ENCODE measurements around the gene SOAT1.
"Not testable (repeated sequence)": the region's sequence is repeated elsewhere in the genome, so short reads cannot be mapped to it uniquely, and the experiment has no call there.

Gene SOAT1

DNA sequence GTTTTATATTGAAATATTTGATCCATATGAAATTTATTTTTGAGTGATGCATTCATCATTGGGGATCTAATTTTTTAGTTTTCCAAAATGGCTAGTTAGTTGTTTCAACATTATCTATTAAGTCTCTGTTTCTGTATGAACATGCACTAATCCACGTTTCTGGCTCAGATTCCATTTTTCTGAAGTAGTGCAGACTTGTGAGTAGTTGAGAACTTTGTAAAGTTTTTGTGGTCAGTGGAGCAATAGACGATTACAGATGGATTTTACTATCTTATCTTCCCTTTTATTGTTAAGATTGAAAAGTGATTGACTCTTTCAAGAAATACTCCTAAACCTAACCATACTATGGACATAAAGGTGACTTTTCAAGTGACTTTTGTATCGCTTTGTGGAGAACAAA, 16.7 kb downstream of the SOAT1 start:
- no peak for DNase-seq

DNA sequence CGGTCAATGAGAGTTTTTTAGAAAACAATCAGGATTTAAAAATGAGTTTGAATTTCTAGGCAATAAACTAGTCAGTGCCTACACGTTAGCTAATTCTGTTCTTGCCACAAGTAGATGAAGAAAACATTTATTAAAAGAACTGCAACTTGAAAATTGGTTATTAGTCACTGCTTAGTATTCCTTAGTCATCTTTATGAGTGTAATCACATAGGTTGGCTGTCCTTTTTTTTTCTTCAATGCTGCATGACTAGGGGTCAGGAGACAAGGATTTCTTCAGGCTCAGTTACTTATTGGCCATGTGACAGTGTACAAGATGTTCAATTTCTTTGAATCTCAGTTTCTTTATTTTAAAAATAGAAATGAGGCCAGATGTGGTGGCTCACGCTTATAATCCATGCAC, 17.1 kb downstream of the SOAT1 start:
- no peak for DNase-seq

DNA sequence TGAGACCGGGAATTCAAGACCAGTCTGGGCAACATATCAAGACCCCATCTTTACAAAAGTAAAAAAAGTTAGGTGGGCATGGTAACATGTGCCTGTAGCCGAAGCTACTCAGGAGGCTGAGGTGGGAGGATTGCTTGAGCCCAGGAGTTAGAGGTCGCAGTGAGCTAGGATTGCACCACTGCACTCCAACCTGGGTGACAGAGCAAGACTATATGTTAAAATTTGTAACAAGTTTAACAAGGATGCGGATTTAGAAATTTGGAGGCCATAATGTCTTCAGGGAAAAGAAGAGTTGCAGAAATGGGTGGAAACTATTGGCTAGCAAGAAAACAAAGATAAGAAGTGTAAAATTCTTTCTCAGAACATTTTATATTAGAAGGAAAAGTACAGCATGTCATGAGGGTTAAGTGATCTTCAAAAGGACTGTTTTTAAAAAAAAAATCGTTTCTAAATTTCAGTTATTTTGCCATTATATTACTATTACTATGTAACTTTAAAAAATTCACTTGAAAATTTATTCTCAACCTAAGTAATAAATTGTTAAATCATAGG, 17.6 kb downstream of the SOAT1 start:
- DNase-seq = no peak

DNA sequence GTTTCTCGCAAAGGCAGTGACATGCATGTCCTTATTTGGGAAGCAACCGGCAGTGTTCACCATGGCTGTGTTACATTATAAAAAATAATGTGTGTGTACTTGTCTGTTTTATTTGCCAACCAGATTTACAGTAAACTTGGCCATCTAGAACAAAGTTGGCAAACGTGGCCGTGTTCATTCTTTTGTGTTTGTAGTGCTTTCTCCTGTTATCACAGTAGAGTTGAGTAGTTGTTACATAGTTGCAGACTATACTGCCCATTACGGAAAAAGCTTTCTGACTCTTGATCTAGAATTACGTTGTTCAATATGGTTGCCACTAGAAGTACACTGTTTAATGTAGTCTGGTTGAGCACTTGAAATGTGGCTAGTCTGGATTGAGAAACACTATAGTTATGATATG, 19.4 kb downstream of the SOAT1 start:
- DNase-seq = no peak

DNA sequence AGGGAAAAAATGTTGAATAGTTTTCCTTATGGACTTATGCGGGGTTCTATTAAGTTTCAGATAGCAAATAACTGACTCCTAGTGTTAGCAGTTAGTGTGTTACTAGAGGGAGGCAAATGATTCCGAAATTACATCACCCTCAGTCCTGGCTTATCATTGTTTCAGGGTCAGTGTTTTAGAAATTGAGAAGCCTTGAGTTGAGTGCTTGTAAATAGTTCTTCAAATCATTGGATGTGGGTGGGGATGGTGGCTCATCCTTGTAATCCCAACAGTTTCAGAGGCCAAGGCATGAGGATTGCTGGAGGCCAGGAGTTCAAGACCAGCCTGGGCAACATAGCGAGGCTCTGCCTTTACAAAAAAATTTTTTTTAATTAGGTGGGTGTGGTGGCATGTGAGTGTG, 21.3 kb downstream of the SOAT1 start:
- no peak for DNase-seq

DNA sequence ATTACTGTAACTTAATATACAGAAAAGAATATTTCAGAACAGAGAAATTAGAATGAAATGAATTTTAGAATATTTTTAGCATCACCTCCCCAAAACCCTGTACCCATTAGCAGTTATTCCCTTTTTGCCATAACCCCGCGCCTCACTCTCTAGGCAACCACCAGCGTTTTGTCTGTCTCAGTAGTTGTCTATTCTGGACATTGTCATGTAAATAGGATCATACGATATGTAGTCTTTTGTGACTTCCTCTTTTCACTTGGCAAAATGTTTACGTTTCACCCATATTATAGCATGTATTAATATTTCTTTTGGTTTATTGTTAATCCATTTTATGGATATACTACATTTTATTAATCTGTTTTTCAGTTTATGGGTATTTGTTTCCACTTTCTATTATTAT, 24.9 kb downstream of the SOAT1 start:
- no peak for DNase-seq

DNA sequence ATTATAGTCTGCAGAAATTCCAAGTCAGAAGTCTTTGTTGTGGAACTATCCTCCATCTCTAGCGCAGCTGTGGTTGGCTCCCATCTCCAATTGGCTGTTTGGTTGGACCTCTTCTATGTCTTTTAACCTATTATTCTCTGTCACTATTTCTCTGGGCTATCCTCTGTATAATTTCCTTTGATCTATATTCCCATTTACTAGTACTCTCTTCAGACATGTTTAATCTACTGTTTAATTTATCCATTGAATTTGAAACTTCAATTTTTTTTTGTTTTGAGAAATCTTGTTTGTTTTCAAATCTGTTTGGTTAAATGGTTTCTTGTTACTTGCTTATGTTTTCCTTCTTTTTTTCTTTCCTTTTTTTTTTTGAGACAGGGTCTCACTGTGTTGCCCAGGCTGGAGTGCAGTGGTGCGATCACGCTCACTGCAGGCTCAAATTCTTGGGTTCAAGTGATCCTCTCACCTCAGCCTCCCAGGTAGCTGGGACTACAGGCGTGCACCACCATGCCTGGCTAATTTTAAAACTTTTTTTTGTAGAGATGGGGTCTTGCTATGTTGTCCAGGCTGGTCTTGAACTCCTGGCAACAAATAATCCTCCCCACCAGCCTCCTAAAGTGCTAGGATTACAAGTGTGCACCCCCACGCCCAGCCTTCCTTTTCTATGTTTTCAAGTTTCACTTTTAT, 28.1 kb downstream of the SOAT1 start:
- DNase-seq = no peak

DNA sequence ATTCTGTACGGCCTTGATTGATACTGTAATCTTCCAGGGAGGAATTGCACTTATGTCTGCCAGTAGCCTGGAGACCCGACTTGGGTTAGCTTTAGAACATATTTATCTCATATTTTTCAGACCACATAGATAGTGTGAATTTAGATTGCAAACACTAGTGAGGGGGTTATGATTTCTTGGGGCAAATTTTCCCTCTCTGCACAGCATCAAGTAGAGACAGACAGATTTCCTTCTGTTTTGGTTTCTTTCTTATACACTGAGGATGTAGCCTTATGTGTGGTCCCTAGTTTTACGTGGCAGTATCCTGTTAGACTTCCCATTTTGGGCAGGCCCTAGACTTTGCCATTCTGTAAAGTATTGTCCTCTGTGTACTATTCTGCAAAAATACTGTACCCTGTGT, 29.0 kb downstream of the SOAT1 start:
- no peak for DNase-seq

DNA sequence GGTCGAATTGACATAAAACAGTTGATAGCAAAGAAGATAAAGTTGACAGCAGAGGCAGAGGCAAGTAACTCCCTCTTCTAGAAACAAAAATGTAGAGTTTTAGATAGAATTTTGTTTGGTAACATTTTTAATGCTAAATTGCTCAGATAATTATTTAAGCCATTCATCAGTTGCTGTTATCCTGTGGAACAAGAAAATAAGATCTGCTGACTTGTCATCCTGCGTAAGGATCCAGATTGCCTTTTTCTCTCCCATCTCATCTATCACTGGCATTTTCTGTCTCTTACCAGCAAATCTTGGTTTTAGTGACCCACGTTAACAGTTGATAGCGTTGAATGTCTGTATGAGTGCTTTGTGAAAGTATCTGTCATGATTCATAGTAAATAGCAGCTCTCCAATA, 29.8 kb downstream of the SOAT1 start:
- DNase-seq = no peak

DNA sequence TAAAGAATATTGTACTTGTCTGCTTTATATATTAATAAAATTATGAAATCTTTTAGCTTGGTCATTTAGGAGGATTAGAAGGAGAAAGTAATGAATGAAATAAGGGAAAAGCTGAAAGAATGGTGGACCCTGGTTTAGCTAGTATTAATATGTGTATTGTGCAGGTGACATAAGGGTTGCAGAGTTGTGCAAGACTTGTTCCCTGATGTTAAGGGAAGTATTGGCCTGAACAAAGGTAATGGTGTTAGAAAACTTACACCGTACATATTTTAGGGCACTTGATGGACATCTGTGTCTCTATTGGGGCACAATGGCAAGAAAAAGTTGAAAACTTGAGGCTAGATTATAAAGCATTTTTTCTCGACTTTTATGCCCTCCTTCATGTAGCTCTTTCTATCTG, 32.2 kb downstream of the SOAT1 start:
- DNase-seq = no peak

DNA sequence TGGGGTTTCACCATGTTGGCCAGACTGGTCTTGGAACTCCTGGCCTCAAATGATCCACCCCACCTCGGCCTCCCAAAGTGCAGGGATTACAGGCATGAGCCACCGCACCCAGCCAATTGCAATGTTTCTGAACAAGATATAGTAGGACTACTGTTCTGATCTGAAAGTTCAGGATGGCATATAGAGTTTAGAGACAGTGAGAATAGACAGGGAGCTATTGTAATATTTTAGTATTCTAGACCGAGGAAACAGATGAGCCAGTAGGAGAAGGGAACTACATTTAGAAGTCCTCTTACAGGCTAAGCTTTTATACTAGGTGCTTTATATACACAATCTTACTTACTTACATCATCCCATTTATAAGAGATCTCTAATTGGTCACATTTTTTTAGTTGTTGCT, 33.1 kb downstream of the SOAT1 start:
- no peak for DNase-seq

DNA sequence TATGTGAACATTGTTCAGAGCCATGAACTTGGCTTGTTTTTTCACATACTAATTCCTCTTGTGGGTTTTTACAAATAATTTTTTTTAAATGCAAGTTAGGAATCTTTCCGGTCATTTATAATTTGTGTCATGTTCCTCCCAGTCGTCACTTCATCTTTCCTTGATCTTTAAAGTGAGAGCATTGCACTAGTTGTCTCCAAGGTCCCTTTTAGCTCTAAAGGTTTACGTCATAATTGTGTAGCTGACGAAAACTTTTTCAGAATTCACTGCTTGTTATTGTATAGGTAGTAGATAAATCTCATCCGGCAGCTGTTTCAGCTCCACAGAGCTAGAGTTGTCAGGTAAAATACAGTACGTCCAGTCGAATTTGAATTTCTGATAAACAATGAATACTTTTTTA, 33.6 kb downstream of the SOAT1 start:
- no peak for DNase-seq

DNA sequence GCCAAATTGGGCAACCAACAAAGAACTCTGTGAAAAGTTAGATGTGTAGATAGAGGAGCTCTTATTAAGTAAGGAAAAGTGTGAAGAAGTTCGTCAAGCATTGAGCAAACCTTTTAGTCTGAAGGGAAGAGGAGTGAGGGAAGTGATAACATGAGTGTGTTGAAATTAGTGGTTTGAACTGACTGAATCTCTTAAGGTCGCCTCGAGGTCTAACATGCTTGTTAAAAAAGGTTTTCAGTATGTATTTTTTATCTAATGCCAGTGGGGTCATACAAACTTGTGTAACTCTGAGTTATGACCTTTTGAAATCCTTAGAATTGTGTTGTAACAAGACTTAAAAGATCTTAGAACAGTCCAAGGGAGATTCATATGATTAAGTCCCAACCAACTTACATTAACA, 34.1 kb downstream of the SOAT1 start:
- DNase-seq = no peak

DNA sequence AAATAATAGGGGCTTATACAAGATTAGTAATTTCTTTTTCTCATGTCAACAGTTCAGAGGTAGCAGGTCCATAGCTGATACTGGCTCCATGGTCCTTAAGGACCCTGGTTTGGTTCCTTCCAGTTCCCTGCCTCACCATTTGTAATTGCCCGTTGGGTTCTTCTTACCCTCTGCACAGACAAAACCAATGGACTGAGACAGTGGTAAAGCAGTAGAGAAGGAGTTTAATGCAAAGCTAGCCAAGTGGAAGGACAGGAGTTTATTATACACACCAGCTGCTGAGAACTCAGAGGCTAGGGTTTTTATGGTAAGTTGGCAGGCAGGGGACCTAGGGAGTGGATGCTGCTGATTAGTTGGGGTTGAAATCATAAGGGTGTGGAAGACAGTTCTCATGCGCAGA, 36.3 kb downstream of the SOAT1 start:
- DNase-seq = no peak

DNA sequence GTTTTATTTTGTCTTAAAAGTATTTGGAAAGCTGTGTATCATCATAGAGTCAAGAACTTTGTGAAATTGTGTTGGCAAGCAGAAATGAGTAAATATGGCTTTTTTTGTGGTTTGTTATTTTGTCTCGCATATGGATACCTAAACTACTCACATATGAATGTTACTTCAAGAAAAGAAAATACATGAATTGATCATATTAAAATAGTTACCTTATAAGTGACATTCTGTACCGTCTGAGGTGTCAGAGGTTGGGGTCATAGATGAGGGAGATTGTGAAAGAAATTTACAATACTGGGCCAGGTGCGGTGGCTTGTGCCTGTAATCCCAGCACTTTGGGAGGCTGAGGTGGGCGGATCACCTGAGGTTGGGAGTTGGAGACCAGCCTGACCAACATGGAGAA, 40.8 kb downstream of the SOAT1 start:
- no peak for DNase-seq

DNA sequence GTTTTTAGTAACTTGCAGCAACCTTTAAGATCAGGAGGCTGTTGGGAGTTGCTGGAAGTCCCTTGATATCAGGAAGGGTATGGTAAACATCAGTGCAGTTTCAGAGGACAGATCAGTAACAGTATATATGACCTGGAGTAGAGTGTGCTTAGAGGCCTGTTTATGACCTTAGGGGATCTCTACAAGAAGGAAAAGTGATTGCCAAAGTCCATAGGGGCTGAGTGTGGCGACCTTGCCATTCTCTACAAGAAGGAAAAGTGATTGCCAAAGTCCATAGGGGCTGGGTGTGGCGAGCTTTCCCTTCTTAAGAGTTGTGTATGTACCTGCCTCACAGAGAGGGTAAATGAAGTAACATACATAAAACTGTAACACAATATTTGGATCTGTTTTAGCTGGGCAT, 43.7 kb downstream of the SOAT1 start:
- DNase-seq = no peak

DNA sequence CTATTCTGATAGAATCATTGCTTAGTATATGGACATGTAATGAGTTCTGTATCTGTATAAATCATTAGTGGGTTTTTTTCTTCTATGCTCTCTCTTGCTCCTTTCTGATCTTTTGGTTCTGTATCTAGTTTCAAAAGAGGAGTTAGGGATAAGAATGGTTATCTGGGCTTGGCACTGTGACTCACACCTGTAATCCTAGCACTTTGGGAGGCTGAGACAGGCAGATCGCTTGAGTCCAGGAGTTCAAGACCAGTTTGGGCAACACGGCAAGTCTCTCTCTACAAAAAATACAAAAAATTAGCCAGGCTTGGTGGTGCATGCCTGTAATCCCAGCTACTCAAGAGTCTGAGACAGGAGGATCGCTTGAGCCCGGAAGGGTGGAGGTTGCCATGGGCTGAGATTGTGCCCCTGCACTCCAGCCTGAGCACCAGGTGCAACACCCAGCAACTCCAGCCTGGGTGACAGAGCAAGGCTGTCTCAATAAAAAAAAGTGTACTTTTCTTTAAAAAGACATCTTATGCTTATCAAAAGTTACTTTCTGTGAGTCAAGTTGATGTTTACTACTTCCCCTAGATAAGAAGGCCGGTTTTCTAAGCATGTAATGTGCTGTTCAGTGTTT, 44.5 kb downstream of the SOAT1 start:
- DNase-seq = no peak

DNA sequence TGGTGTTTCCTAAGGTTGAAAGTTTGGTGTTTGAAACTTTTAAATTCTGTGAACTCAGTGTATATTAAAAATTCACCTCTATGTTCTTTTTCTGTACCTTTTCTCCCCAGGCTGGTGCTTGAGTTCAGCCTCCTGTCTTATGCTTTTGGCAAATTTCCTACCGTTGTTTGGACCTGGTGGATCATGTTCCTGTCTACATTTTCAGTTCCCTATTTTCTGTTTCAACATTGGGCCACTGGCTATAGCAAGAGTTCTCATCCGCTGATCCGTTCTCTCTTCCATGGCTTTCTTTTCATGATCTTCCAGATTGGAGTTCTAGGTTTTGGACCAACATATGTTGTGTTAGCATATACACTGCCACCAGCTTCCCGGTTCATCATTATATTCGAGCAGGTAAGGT, 47.3 kb downstream of the SOAT1 start:
- no peak for DNase-seq

DNA sequence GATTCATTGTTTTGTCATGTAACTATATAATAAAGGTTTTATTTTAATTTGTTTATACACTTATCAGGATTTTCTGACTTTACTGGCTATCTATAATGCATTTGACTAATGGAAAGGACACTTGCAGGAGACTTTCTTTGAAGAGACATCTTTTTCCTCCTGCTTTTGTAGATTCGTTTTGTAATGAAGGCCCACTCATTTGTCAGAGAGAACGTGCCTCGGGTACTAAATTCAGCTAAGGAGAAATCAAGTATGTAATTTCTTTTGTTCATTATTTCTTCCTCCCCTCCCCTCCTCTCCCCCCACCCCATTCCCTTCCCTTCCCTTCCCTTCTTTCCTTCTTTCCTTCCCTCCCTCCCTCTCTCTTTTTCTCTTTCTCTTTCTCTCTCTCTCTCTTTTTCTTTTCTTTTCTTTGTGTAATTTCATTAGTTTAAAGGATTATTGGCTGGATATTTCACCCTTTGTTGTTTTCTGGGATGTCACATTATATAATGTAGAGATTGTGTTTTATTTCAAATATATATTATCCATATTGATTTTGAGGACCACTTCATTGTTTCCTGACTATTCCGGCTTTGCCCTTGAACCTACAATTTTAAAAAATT, 48.4 kb downstream of the SOAT1 start:
- no peak for DNase-seq

DNA sequence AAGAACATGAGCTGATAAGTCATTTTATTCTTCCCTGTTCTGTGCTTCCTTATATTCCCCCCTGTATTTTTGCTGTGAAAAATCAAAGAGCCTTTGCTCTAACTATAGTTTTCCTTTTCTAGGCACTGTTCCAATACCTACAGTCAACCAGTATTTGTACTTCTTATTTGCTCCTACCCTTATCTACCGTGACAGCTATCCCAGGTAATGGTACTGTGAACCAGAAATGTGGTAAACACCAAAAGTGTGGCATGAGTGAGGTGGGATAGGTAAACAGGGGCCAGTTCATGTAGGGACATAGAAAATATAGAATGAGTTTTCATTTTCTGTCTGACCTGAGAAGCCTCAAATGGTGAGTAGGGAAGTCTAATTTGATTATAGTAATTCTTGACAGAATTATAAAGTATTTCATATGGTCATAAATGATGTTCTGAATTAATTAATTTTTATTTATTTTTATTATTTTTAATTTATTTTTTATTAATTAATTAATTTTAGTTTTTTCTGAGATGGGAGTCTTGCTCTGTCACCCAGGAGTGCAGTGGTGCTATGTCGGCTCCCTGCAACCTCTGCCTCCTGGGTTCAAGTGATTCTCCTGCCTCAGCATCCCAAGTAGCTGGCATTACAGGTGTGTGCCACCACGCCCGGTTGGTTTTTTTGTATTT, 49.3 kb downstream of the SOAT1 start:
- DNase-seq = no peak

DNA sequence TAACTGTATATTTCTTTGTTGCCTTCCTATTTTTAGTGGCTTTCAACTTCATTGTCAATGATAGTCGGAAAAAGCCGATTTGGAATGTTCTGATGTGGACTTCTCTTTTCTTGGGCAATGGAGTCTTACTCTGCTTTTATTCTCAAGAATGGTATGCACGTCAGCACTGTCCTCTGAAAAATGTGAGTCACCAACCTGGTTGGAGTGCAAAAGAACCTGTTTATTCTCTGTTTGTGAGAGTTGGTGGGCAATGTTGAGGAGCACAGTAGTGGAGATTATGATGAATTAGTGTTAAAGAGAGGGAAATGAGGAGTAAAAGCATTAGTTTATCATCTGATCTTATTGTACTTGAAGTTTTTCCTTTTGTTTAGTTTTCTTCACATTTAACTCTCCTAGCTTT, 57.7 kb downstream of the SOAT1 start:
- no peak for DNase-seq

DNA sequence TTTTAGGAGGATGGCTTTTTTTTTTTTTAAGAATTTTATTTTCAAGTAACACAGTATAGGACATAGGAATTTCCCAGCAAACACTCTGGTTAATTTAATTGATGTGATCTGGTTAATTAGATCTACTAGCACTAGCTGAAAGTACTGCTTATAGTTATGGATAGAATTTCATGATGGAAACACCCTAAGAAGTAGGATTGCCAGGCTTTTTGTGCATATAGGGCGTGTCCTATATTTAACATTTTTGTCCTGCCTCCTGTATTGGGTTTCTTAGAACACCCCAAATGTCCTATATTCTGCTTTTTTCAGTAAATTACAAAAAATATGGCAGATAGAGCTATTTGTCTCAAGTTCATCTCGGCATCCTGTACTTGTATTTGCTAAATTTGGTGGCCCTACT, 58.6 kb downstream of the SOAT1 start:
- no peak for DNase-seq

DNA sequence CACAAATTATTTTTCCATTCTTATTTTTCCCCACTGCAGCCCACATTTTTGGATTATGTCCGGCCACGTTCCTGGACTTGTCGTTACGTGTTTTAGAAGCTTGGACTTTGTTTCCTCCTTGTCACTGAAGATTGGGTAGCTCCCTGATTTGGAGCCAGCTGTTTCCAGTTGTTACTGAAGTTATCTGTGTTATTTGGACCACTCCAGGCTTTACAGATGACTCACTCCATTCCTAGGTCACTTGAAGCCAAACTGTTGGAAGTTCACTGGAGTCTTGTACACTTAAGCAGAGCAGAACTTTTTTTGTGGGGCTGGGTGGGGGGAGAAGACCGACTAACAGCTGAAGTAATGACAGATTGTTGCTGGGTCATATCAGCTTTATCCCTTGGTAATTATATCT, 59.9 kb downstream of the SOAT1 start:
- DNase-seq = no peak

DNA sequence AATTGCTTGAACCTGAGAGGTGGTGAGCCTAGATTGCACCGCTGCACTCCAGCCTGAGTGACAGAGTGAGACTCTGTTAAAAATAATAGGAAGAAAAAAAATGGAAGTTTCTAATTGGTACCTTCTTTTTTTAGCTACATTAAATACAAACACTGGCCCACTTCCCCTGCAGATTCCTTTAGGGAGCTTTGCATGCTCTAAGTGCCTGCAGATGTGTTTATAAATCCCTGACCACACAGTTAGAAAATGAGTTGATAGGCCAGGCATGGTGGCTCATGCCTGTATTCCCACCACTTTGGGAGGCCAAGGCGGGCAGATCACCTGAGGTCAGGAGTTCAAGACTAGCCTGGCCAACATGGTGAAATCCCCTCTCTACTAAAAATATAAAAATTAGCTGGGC, 68.0 kb downstream of the SOAT1 start:
- DNase-seq = not testable (repeated sequence)

Data from SHP77 treated with DMSO at 0.1 percent for 48 hours (cell line).